ENCODE data around the gene PARD3B.

GRCh38 chr2:204693262-204693661 lies 148.0 kb downstream of the PARD3B start:
- TF ChIP-seq CTCF (IDR thresholded peaks at IDR 0.05; ENCODE audit: insufficient read depth, low read length) (no peak), POLR2AphosphoS5 (IDR thresholded peaks at IDR 0.05; ENCODE audit: low read depth) (no peak), GABPA (IDR thresholded peaks at IDR 0.05; ENCODE audit: low read depth) (no peak), REST (IDR thresholded peaks at IDR 0.05; ENCODE audit: insufficient replicate concordance, low read depth) (no peak)
